GM10847 (cell line): ENCODE results near the gene TNS3.

ENCODE experiments used
- POLR2A ChIP-seq: IDR thresholded peaks from 2 replicates; pipeline ENCODE4 v1.6.1; 2011; ENCODE audit not compliant: insufficient read length; ENCODE audit errors: extremely low read depth

TNS3 gene

DNA sequence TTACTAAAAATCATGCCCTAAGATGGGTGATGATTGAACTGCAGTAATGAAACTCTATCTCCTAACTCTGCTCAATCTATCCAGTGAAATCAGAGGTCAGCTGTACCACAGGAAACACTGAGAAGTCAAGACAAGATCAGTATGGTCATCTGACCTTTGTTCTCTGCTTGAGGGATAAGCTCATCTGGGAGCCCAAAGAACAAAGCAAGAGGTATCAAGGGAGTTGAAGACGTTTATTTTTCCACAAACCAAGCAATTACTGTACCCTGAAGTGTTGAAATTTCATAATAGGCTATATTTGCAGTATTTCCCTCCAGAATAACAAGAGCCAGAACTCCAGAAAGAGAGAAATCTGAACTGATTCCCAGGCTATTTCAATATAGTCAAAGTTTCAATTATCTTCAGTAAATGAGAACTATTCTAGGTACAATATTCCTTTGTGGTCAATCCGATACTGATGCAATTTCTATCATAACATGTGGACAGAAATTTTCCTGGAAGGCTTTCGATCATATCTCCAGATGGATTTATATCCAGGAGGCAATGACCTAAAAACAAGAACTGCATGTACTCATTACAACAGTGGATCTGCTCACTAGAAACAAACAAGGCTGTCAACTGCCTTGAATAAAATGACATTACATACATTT is 345.3 kb downstream of the TNS3 start:
- TF ChIP-seq POLR2A = no peak

DNA sequence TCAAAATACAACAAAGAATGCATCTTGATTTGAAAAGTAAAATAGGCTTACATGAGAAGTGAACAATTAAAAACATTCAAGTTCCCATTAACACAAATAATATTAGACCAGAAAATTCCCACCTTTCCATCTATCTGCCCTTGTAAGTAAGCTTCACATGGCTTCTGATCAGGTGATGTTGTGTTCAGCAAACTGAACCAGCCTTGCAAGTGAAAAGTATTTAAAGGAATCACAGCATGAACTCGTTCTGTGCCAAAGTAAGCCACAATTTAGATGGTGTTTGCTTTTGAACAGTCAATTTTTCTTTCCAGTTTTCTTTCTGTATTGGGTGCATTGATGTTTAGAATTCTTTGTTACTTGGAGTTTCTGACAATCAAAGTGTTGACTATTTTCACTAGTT is 347.9 kb downstream of the TNS3 start:
- no peak for TF ChIP-seq POLR2A

DNA sequence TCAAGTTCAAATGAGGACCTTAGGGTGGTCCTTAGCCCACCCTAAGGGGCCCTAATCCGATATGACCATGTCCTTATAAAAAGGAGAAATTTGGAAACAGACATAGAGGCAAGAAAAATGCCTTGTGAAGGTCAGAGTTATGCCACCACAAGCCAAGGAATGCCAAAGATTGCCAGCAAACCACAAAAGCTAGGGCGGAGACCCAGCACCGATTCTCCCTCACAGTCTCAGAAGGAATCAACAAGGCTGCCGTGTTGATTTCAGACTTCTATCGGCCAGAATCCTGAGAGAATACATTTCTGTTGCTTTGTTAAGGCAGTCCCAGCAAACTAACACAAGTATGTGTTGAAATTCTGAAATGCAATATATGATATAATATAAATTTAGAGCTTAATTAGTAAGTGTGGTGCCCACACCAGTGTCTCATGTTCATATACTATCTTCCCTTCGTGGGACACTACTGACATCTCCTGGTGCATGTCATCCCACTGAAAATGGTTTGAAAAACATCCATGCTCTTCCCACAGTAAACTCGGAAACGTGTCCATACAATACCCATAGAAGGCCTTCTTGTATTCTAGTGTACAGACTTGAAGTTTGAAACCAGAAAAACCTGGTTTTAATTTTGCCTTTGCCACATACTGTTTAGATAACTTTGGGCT is 349.0 kb downstream of the TNS3 start:
- TF ChIP-seq POLR2A = no peak

DNA sequence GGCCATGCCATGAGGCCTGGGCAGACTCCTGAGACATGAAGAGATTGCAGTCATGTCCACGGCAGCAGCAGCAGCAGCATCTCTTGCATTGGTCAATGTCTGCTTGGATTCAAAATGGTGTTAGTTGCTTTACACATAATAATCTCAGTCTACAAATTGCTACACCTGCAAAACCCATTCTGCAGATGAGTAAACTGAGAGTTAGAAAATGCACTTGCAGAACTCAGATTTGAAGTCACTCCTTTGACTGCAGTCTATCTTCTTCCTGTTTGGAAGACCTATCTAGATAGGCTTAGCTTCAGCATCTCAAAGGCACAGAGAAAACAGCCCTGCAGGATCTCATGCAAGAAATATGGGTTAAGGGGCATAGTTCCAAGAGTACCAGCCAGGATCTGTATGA is 350.3 kb downstream of the TNS3 start:
- TF ChIP-seq POLR2A = no peak

DNA sequence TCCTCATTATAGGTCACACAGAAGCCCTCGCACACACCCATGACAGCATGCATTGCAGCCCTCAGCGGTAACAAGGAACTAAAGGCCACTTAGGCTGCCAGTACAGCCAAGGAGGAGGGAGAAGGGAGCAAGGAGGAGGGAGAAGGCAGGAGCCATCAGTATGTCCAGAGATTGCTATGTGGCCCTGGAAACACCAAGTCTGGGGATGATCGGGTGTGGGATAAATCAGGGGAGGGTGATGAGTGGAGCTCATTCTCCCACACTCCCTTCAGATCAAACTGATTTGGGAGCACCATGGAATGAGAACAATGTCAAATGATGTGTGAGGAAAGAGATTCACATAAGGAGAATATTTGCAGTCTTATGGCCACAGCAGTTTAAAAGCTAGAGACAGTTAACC is 350.9 kb downstream of the TNS3 start:
- no peak for TF ChIP-seq POLR2A

DNA sequence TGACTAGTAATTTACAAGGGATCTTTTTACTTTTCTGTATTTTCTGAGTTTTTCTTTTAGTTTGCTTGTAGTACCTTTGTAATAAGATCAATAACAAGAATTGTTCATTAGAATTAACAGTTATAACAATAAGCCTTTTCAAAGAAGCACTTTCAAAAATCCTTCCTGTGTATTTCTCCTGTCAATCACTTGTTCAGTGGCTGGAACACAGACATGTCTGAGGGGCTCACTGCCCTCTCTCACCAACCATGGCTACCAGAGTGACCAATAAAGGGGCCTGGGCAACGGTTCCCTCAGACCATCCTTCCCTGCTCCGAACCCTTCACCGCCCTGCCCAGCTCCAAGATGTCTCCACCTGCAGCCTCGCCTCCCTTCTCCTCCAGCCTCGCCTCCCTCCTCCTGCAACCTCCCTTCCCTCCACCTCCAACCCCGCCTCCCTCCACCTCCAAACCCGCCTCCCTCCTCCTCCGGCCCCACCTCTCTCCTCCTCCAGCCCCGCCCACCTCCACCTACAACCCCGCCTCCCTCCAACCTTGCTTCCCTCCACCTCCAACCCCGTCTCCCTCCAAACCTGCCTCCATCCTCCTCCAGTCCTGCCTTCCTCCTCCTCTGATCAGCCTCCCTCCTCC is 353.4 kb downstream of the TNS3 start:
- no peak for TF ChIP-seq POLR2A

DNA sequence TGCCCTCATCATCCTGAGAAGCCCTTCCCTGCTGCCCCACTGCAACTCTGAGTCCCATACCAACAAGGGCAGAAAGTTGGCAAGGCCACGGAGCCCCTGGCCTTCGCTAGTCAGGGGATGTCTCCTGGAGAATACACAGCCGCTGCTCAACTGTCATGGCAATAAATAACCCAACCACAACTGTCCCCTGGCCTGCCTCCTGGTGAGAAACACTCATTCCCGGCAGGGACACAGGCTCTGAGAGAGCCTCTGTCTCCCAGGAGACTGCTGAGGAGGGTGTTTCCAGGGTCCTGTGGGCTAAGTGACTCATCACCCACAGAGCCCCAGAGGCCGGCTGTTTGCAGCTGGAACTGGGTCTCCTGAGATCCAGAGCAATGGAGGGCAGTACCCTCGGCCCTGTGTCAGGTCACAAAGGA is 354.1 kb downstream of the TNS3 start:
- TF ChIP-seq POLR2A = no peak

DNA sequence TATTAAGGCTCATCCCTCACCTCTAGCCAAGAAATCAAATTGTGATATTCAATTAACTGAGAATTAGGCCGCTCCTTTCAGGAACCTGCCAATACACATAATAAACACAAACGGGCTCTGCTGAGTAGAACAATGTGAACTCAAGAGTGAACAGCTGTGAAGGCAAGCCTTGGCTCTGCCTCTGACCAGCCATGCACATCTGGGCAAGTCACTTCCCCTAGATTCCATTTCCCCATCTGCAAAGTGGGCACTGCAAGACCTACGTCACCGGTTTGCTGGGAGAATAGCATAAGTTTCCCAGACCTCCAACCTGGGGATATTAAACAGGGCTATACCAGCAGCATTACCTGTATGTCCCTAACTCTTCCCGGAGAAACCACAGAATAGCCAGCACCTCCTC is 355.2 kb downstream of the TNS3 start:
- TF ChIP-seq POLR2A = no peak

DNA sequence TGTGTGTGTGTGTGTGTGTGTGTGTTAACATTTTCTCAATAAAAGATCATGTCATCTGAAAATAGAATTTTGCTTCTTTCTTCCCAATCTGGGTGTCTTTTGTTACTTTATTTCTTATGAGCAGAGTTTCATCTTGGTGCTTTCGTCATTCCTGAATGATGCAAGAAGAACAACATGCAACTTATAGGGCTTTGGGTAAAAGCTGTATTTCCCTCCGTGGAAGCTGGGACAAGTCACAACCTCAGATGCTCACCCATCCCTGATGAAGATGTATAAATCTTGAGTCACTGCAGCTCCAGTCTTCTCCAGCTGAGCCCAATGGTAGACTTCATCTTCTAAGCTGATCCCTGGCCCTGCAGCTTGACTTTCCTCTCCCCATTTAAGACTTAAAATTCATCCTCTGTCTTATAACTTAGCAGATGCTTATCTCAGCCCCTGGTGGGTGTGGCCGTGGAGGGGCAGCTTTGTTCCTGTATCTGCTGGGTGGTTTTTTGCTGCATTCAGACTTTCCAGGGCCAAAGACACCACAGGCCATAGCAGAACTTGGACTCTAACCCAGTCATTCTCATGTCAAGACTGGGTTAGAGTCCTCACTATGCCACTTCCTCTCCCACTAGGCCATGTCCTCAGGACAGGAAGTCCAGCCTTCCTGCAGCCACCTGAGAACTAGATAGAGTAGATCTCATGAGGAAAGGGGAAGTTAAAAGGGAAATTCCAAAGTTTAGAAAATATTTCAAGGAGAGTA is 356.4 kb downstream of the TNS3 start:
- TF ChIP-seq POLR2A = no peak
